Mesothelial cell of epicardium (in vitro differentiated cells): ENCODE measurements around the gene PAM. TPM values are rescaled to one million over a fixed set of nuclear protein-coding genes. Genes with fewer than 3 reads are reported as not detected.

ENCODE experiments used
- DNase-seq, 2 experiments: peaks; one replicate each; pipeline ENCODE4 v3.0.0; 2021; ENCODE audit warnings: low spot score in 2 of 2; ENCODE audit not compliant: unreplicated experiment in 2 of 2
- H3K27ac Mint-ChIP-seq: 2 replicates; pipeline ENCODE4 v1.8.0; 2021; ENCODE audit warnings: mixed read lengths
- H3K27me3 Mint-ChIP-seq: 2 replicates; pipeline ENCODE4 v1.8.0; 2021; ENCODE audit warnings: low read depth, mixed read lengths
- H3K36me3 Mint-ChIP-seq: 2 replicates; pipeline ENCODE4 v1.8.0; 2021; ENCODE audit warnings: mixed read lengths
- H3K4me1 Mint-ChIP-seq: 2 replicates; pipeline ENCODE4 v1.8.0; 2021; ENCODE audit warnings: mixed read lengths
- H3K4me3 Mint-ChIP-seq: 2 replicates; pipeline ENCODE4 v1.8.0; 2021; ENCODE audit warnings: mild to moderate bottlenecking, moderate library complexity, mixed read lengths
- H3K9me3 Mint-ChIP-seq: 2 replicates; pipeline ENCODE4 v1.8.0; 2021; ENCODE audit warnings: mixed read lengths
- total RNA-seq: library from RNA; stranded (reverse); gene quantifications from 3 replicates; pipeline ENCODE4 v1.2.1, GENCODE V29; 2021
- TF ChIP-seq, protein P1 (sequence below): fragments of 200-600 bp; sonication (generic); IDR thresholded peaks from one replicate; pipeline ENCODE4 v1.5.0; 2021; ENCODE audit warnings: antibody characterized with exemption; ENCODE audit not compliant: unreplicated experiment

The PAM gene
- total RNA-seq, 1 donor from 2014 or later: 94.3 TPM

- no peak for DNase-seq
- no peak overlapping the region for H3K4me3 Mint-ChIP-seq
- TF ChIP-seq, protein P1, sequence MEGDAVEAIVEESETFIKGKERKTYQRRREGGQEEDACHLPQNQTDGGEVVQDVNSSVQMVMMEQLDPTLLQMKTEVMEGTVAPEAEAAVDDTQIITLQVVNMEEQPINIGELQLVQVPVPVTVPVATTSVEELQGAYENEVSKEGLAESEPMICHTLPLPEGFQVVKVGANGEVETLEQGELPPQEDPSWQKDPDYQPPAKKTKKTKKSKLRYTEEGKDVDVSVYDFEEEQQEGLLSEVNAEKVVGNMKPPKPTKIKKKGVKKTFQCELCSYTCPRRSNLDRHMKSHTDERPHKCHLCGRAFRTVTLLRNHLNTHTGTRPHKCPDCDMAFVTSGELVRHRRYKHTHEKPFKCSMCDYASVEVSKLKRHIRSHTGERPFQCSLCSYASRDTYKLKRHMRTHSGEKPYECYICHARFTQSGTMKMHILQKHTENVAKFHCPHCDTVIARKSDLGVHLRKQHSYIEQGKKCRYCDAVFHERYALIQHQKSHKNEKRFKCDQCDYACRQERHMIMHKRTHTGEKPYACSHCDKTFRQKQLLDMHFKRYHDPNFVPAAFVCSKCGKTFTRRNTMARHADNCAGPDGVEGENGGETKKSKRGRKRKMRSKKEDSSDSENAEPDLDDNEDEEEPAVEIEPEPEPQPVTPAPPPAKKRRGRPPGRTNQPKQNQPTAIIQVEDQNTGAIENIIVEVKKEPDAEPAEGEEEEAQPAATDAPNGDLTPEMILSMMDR: no peak
- H3K27ac Mint-ChIP-seq: no peak overlapping the region
- peaks cover 5% of the 10 kb centered on the region for H3K36me3 Mint-ChIP-seq
- peaks cover 11% of the 10 kb centered on the region for H3K9me3 Mint-ChIP-seq
- peaks cover 20% of the 10 kb centered on the region for H3K4me1 Mint-ChIP-seq
- no peaks in the 10 kb centered on the region for H3K27me3 Mint-ChIP-seq
Observed at GRCh38 chr5:102788788-102789187, 33.7 kb downstream of the PAM start.

- Mint-ChIP-seq H3K27me3 (no peaks in the 10 kb centered on the region), H3K4me1 (peaks cover 20% of the 10 kb centered on the region), H3K27ac (no peak overlapping the region), H3K36me3 (peaks cover under 1% of the 10 kb centered on the region), H3K9me3 (peaks cover 7% of the 10 kb centered on the region), H3K4me3 (no peak overlapping the region)
- DNase-seq: no peak
- TF ChIP-seq, protein P1: no peak
Observed at GRCh38 chr5:102789469-102789868, 34.4 kb downstream of the PAM start.

DNA sequence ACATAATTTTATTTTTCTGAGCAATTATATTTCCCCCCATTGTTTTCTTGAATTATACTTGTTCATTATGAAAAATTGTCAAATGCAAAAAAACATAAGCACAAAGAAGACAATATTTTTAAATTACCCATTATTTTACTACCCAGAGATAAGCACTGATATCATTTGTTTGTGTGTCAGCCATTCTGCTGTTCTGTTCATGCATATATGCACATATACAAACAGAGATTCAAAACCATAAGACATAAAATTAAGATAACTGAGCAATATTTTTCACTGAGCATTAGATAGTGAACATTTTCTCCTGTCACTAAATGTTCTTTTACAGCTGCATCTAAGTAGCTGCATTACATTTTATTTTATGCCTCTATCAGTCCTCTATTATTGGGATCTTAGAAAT lies 35.6 kb downstream of the PAM start:
- TF ChIP-seq, protein P1: no peak
- Mint-ChIP-seq H3K4me1 (peaks cover 27% of the 10 kb centered on the region), H3K9me3 (no peaks in the 10 kb centered on the region), H3K27me3 (no peaks in the 10 kb centered on the region), H3K36me3 (no peaks in the 10 kb centered on the region), H3K4me3 (no peak overlapping the region), H3K27ac (no peak overlapping the region)
- DNase-seq: no peak

- no peak for DNase-seq
- no peak overlapping the region for H3K27ac Mint-ChIP-seq
- H3K36me3 Mint-ChIP-seq: no peaks in the 10 kb centered on the region
- no peak overlapping the region for H3K4me3 Mint-ChIP-seq
- no peaks in the 10 kb centered on the region for H3K9me3 Mint-ChIP-seq
- peaks cover 38% of the 10 kb centered on the region for H3K4me1 Mint-ChIP-seq
- TF ChIP-seq, protein P1: no peak
- no peaks in the 10 kb centered on the region for H3K27me3 Mint-ChIP-seq
Observed at GRCh38 chr5:102792705-102793104, 37.6 kb downstream of the PAM start.

- Mint-ChIP-seq H3K9me3 (no peaks in the 10 kb centered on the region), H3K27me3 (no peaks in the 10 kb centered on the region), H3K4me3 (no peak overlapping the region), H3K27ac (no peak overlapping the region), H3K36me3 (no peaks in the 10 kb centered on the region), H3K4me1 (peaks cover 32% of the 10 kb centered on the region)
- DNase-seq: no peak
- TF ChIP-seq, protein P1: no peak
Observed at GRCh38 chr5:102794047-102794446, 38.9 kb downstream of the PAM start.
